Fibroblast of skin of right quadriceps (primary cell): ENCODE measurements around the gene PIK3R5.
"Not testable (repeated sequence)": the region's sequence is repeated elsewhere in the genome, so short reads cannot be mapped to it uniquely, and the experiment has no call there.

ENCODE experiments used
- DNase-seq: peaks from one replicate; pipeline ENCODE4 v3.0.0-alpha.2; 2013

Gene PIK3R5

GRCh38 chr17:8872036-8872704 is 93.3 kb downstream of the PIK3R5 start:
- DNase-seq, result no peak

GRCh38 chr17:8871081-8871581 is 94.4 kb downstream of the PIK3R5 start:
- DNase-seq, result no peak

DNA sequence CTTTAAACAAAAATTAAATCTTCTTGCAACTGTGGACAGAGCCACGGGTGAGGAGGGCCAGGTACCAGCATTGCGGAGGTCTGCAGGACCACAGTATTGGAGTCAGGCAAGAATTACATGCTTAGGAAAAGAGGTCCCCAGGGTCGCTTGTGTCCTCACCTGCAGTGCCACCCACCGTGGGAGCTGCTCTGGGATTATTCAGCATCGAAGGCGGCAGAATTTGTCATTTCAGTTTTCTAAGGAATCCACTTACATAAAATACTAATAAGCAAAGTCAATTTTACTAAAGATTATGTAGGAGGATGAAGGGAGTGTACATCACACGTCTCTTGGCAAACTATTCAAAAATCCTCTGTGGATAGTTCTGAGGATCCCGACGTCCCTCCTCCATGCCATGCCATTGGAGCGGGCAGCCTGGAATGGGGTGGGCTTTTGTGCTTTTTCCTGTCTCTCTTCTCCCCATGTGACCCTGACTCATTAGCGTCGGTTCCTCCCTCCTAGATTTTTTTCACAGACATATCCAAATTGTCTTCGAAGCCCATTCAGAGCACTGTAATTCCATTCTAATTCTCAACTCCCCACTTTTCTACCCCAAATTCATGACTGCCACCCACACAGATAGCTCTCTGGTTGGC is 95.0 kb downstream of the PIK3R5 start:
- no peak for DNase-seq

DNA sequence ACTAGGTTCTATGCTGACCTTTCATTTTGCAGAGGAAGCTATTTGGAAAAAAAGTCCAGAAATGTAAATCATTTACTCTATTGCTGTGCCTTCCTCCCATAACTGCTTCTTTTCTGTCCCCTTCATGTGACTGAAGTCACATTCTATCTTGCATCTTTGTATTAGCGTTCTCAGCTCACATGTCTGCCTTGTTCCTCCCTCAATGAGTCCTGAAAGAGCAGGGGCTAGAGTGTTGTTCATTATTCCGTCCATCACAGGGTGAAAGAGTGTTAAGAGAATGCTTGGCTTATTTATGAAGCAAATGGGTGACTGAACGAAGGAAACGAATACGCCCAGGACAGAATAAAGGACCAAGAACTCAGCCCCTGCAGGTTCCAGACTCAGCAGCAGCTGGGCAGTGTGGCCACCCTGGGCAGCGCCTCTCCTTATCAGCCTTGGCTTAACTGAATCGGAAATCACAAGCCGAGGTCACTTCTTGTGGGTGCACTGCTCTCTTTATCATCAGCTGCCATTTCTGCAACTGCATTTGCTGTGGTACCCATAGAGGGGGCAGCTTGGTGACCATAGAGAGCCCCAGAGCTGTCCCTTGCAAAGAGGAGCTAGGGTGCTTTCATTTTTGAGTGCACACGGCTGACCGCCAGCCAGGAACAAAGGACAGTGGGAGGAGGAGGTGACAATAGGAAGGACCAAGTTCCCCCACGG is 96.2 kb downstream of the PIK3R5 start:
- DNase-seq, result no peak

DNA sequence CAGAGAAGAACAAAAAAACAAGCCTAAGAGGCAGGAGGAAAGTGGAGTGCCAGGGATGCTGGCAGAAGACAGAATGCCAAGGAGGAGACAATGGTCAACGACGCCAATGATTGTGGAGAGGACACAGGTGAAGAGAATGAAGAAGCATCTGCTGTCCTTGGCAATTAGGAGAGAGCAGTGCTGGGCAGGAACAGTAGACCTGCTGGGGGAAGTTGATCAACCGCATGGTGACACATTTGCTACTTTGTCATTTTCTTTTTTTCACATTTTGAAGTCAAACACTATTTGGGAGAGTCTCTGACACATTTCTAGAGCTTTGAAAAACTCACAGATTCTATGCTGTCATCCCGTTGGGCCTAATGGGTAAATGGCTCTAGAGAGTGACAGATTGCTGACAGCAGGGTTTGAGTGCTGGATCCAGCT is 97.0 kb downstream of the PIK3R5 start:
- DNase-seq, result no peak

DNA sequence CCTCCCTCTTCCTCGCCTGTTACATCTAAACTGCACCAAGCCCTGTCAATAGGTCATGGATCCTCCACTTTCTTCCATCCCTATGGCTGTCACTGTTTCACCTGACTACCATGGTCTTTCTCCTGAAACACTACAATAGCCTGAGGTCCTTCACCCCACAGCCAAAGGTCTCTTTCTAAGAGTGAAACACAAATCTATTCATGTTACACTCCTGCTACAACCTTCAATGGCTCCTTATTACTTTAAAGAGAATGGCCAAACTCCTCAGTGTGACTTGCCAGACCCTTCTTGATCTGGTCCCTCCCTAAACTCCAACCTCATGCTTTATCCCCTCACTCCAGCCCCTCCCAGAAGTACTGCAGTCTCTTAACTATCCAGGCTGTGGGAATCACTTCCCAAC is 97.4 kb downstream of the PIK3R5 start:
- DNase-seq, result no peak

DNA sequence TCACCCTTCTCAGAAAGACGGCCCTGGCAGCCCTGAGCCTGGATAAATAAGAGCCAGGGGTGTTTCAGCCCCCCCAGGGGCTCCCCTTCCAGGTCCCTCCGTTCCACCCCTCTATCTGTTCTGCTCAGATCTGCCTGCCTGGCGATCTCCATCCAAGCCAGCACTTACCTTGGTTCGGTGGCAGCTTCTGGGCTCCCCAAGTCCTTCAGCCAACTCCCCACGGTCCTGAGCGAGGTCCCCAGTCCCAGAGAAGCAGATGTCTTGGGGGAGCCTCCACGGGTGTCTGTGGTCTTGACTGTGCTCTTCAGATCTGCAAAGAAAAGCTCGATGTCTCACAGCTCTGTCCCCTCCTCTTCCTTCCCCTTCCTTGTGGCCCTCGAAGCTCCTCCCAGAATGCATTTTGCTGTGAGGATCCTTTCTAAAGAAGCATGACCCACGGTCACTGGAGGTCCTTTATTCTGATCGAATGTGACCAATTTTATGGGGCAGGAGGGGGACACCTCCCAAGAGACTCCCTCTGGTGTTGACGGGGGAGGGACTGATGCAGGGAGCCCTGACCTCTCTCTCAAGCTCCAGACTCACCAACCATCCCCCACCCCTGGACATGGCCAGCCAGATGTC is 98.0 kb downstream of the PIK3R5 start, which contains the start of gene PIK3R6:
Gene PIK3R6, minus strand, starts transcription at position 314 of the 621 bp plus-strand sequence. CDS start 17,880 bp downstream, outside the sequence.
- no peak for DNase-seq

- no peak for DNase-seq
Measured at GRCh38 chr17:8865811-8866210, 99.7 kb downstream of the PIK3R5 start.

- DNase-seq, result no peak
Measured at GRCh38 chr17:8865385-8865784, 100.1 kb downstream of the PIK3R5 start.

DNA sequence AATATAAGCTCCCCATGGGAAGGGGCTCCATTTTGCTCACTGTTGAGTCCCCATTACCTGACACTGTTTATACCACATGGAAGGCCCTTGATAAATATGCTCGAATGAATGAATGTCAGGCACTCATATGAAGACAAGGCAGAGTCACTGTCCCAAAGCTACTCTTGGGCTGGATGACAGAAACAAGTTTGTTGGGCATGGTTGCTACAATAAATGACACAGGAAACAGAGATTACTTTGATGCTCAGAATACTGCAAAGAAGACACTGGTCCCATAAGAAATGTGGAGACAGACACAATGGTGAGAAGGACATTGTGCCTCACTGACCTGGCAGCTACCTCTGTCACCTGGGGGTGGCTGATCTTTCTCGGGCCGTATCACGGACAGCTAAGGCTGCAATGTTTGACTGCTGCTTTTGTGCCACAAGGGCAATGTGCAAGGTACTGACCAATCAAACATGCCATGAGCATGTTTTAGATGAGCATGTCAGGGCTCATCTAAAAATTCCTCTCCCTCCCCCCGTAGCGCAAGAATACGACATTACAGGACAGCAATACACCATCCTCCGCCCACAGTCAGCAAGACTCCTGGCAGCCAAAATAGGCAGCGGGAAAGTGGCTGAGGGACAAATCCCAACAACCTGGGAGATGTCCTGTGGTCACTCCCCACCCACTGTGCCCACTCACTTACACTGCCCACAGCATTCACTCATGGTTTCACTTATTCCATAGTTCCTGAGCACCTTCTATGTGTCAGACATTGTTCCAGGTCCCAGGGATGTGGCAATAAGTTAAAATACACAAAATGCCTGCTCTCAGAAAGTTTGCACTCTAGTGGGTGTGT is 103.1 kb downstream of the PIK3R5 start:
- no peak for DNase-seq

DNA sequence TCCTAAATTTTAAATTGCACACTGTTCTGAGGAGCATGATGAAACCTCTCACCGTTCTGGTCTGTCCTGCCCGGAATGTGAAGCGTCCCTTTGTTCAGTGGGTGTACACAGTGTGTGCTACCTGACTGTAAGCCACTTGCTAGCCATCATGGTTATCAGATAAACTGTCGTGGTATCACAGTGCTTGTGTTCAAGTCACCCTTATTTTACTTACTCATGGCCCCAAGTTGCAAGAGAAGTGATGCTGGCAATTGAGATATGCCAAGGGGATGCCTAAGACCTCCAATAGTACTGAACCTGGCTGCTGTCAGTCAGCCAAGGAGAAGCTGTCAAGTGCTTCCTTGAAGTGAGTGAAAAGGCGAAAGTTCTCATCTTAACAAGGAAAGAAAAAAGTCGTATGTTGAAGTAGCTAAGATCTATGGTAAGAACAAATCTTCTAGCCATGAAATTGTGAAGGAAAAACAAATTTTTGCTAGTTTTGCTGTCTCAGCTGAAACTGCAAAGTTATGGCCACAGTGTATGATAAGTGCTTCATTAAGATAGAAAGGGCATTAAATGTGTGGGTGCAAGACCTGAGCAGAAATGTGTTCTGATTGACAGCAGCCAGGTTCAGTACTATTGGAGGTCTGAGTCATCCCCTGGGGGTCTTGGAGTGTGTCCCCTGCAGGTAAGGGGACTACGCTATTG is 103.9 kb downstream of the PIK3R5 start:
- DNase-seq, result no peak

- no peak for DNase-seq
Measured at GRCh38 chr17:8859804-8860430, 105.6 kb downstream of the PIK3R5 start.

- DNase-seq, result peak; percentile 68
Measured at GRCh38 chr17:8859027-8859803, 106.3 kb downstream of the PIK3R5 start.

DNA sequence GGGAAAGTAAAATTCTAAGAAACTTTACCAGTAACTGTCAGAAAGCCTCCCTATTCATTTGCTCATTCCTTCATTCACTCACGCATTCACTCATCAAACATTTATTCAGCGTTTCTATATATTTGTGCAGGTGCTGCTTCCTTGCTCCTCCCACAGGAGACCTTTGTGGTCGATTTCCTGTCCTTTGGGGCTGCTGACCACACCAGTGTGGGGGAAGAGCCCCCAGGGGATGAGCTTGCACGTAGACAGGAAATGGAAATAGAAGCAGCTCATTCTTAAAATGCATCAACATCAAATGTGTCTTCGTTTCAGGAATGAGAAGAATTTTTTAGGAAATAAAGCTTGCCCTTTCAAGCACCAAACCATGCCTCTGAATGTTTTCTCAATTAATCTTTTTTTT is 107.6 kb downstream of the PIK3R5 start:
- peak; percentile 85 for DNase-seq

- no peak for DNase-seq
Measured at GRCh38 chr17:8856869-8857575, 108.5 kb downstream of the PIK3R5 start.

GRCh38 chr17:8856205-8856603 is 109.3 kb downstream of the PIK3R5 start:
- not testable (repeated sequence) for DNase-seq

- DNase-seq, result peak; percentile 11
Measured at GRCh38 chr17:8855477-8856204, 109.9 kb downstream of the PIK3R5 start.

GRCh38 chr17:8851600-8851999 is 113.9 kb downstream of the PIK3R5 start:
- no peak for DNase-seq
